Posterior cingulate gyrus (tissue), 11 donors: Measurements from ENCODE around the gene F5.

ENCODE experiments used
- DNase-seq, 10 donors: peaks; one replicate each; pipeline versions ENCODE4 v3.0.0 to v3.0.0-alpha.2; 2020 to 2021; ENCODE audit warnings: mixed read lengths in 3 of 10
- intact Hi-C: fragments of 100-400 bp; cut with DNase I; formaldehyde crosslinking; loops from one replicate; pipeline ENCODE4 v1.15.1; 2023

Gene F5

GRCh38 chr1:169586395-169587255, at the start of gene F5:
Gene F5, minus strand, starts transcription at chr1:169586481. Its CDS starts 95 bp downstream, at chr1:169586386.
- intact Hi-C loops, result no loop called here
- DNase-seq, result peak; percentile 56 to 97 (median 77)

DNA sequence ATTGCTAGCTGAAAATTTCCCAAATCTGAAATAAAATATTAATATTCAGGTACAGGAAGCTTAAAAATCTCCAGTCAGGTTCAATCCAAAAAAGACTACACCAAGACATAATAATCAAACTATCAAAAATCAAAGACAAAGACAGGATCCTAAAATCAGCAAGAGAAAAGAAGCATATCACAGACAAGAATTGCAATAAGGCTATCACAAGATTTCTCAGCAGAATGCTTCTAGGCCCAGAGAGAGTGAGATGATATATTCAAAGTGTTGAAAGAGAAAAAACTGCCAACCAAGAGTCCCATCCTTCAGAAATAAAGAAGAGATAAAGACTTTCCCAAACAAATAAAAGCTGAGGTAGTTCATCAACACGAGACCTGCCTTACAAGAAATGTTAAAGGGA, 48.6 kb upstream of the F5 start:
- no peak for DNase-seq
- intact Hi-C loops, result no loop called here

DNA sequence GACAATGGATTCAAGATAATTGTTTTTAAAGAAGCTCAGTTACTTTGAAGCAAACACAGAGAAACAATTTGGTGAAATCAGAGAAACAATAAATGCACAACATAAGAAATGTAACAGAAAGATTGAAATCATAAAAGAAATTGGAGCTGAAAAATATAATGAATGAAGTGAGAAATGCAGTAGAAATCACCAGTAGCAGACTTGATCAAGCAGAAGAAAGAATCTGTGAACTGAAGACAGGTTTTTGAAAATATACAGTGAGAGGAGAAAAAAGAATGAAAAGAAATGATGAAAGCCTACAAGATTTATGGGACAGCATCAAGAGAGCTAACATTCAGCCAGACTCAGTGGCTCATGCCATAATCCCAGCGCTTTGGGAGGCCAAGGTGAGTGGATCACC, 47.9 kb upstream of the F5 start:
- intact Hi-C loops, result no loop called here
- no peak for DNase-seq

DNA sequence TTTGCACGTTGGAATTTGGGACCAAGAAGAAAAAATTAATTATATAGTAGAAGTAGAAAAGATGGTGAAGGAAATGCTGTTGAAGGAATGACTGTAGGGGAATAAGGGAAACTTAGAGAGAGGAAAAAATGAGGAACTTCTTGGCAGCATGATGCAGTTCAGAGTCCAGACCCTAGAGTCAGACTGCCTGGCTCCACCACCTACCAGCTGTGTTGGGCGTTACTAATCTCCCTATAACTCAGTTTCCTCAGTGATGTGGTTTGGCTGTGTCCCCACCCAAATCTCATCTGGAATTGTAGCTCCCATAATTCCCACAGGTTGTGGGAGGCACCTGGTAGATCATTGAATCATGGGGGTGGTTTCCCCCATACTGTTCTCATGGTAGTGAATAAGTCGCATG, 45.0 kb upstream of the F5 start:
- no peak for DNase-seq
- intact Hi-C loops, result no loop called here

- no peak for DNase-seq
- intact Hi-C loops, result no loop called here
These were observed 43.7 kb upstream of the F5 start, which contains the start of gene SELP for GRCh38 chr1:169630006-169630405. Gene SELP, minus strand, starts transcription at chr1:169630124. Its CDS starts 50 bp downstream, at chr1:169630074.

- no peak for DNase-seq
- intact Hi-C loops, result loop anchor here (5.0 kb wide), 1 partner anchor 1142 kb away; no protein-coding TSS in a partner anchor
These were observed 38.6 kb upstream of the F5 start for GRCh38 chr1:169624912-169625311.

DNA sequence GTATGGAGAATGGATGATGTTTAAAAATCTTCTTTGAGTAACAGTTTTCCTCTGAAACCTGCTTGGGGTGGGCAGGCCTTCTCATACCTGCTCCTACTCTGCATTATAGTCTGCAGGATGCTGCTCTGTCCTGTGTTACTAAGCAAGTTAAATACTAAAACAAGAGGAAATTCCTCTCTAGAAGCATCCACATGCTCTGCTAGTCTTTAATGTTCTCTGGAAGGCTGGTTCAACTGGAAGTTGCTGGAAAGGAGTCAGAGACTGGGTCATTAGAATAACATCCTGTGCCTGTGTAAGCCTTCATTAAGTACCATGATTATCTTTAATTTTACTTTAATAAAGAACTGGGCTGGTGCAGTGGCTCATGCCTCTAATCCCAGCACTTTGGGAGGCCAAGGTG, 37.8 kb upstream of the F5 start:
- intact Hi-C loops, result no loop called here
- DNase-seq, result no peak

DNA sequence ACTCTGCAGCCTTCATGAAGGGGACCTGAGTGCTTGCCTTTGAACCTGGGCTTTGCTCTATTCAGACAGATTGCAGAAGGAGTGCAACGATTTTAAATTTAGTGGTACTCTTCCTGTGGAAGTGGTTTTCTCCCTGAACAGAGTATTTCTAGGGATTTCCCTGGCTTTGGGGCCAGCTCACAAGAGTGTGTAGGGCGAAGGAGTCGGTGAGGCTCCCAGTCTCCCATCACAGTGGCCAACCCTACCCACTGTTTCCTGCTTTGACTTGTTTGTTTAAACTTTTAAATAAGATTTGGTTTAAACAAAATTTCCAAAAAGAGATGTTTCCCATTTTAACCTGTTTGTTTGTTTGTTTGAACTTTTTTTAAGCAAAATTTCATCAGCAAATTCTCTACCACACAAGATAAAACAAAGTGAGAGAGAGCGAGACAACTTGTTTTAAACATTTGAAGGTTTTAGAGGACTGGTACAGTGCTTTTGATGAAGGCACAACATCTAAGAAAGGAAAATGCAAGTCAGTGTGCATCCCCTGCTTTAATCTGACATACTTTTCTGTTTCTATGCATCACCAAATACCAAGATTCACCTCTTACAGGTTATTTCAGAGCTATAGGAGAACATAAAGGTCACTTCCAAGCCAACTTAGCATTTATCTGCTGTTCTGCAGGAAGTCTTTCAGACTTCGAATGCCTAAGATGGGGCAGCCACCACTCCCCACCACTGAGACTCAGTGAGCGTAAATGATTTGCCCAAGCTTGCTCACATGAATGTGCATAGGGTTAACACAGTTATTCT, 37.0 kb upstream of the F5 start:
- intact Hi-C loops, result no loop called here

GRCh38 chr1:169620565-169620964, 34.3 kb upstream of the F5 start:
- no peak for DNase-seq
- intact Hi-C loops, result no loop called here

More for the DNA sequence above, 37.0 kb upstream of the F5 start:
- no peak for DNase-seq

GRCh38 chr1:169618367-169618766, 32.1 kb upstream of the F5 start:
- intact Hi-C loops, result no loop called here
- no peak for DNase-seq

DNA sequence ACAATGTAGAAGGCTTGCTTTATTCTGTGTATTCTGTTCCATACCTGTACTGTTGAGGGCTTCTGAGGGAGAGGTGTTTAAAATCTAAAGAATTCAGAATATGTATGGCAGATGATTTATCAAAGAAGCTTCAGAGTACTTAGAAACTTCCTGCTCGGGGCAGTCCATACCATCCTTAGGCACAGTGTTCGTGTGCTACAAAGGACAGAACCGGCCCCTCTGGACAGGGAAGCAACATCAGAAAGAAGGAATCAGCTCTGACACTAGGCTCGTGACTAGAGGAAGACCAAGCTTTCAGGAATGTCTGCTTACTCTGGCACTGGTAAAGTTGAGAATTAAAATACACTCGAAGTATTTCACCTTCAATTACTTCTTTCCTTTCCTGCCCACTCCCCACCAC, 29.5 kb upstream of the F5 start:
- intact Hi-C loops, result no loop called here

DNA sequence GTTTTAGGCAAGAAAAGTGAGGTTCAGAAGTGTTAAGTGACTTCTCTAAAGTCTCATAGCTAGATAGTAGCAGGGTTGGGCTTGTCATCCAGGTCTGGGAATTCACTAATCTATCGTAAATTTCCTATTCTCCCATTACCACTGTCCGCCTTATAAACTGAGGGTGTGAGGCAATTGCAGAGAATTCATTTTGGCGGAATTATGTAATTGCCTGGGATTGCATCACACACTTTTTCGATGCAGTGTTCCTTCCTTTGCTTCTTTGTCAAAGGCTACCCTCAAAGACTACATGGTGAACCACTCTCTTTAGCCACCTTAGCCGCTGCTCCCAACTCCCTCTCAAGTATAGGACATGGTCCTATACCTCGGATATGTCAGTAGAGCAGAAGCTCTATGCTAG, 24.6 kb upstream of the F5 start:
- intact Hi-C loops, result no loop called here

More for the DNA sequence above, 29.5 kb upstream of the F5 start:
- DNase-seq, result no peak

GRCh38 chr1:169610108-169610507, 23.8 kb upstream of the F5 start:
- no peak for DNase-seq
- intact Hi-C loops, result no loop called here

More for the DNA sequence above, 24.6 kb upstream of the F5 start:
- no peak for DNase-seq

- intact Hi-C loops, result no loop called here
- no peak for DNase-seq
These were observed 21.9 kb upstream of the F5 start for GRCh38 chr1:169608226-169608625.

- DNase-seq, result peak in 2 of 10 donors; percentile 19 to 72
- intact Hi-C loops, result no loop called here
These were observed 18.7 kb upstream of the F5 start for GRCh38 chr1:169604781-169605560.

DNA sequence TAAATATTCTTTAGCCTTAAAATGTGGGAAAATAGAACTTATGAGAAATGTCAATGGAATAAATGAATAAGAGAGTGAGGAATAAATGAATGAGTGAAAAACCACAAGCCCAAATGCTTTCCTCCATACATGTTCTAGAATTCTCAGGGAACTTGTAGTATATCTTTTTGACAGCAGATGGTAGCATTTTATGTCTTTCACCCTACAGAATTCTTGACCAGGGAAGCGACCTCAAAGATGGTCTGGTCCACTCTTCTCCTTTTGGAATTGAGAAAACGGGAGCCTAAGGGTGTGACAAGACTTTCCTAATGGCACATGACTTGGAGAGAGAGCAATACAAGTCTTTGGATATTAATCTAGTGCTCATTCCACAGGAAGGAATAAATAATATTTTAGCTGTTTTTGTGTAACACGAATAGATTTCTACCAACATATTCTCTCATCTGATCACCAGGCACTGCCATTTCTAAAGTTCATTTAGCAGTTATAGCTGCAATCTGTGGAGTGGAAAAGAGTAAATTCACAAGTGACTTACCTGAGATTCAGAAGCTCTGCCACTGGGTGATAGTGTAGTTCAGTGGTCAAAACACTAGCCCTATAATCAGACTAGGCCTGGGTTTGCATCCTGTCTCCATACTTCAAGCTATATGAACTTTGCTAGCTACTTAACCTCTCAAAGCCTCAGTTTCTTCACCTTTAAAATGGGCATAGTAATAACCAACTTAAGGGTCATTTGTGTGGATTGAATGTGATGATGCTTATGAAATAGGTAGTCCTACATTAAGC, 15.0 kb upstream of the F5 start:
- no peak for DNase-seq
- intact Hi-C loops, result loop anchor here (1.0 kb wide), 2 partner anchors 111 to 208 kb away; no protein-coding TSS in a partner anchor

GRCh38 chr1:169595764-169596711, 9.8 kb upstream of the F5 start:
- intact Hi-C loops, result no loop called here
- no peak for DNase-seq

- DNase-seq, result no peak
- intact Hi-C loops, result no loop called here
These were observed 8.1 kb upstream of the F5 start for GRCh38 chr1:169594391-169594790.

GRCh38 chr1:169590932-169591331, 4.7 kb upstream of the F5 start:
- intact Hi-C loops, result no loop called here
- DNase-seq, result no peak
